ENCODE measurements around the gene PCDHA4. TPM values are rescaled to one million over a fixed set of nuclear protein-coding genes. Genes with fewer than 3 reads are reported as not detected.

Gene PCDHA4
- polyA plus RNA-seq, 1 of the 3 experiments (the other 2 are of a cell fraction) = 1.2 TPM

DNA sequence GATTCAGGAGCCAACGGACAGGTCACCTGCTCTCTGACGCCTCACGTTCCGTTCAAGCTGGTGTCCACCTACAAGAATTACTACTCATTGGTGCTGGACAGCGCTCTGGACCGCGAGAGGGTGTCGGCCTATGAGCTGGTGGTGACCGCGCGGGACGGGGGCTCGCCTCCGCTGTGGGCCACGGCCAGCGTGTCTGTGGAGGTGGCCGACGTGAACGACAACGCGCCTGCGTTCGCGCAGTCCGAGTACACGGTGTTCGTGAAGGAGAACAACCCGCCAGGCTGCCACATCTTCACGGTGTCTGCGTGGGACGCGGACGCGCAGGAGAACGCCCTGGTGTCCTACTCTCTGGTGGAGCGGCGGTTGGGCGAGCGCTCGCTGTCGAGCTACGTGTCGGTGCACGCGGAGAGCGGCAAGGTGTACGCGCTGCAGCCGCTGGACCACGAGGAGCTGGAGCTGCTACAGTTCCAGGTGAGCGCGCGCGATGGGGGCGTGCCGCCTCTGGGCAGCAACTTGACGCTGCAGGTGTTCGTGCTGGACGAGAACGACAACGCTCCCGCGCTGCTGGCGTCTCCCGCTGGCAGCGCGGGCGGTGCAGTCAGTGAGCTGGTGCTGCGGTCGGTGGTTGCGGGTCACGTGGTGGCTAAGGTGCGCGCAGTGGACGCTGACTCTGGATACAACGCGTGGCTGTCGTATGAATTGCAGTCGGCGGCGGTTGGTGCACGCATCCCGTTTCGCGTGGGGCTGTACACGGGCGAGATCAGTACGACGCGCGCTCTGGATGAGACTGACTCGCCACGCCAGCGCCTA lies 50.5 kb downstream of the PCDHA4 start:
- H3K27me3 ChIP-seq (ENCODE audit: insufficient read depth) = no peaks in the 10 kb centered on the region
- no peaks in the 10 kb centered on the region for H3K4me1 ChIP-seq (ENCODE audit: control insufficient read depth in 1 of 2, insufficient read depth in 2 of 2, low read depth in 1 of 2, low read length in 1 of 2)
- 94% methylated on average over 29 of the region's 94 CpGs for WGBS (ENCODE audit: low lambda C conversion rate)
- no peak for TF ChIP-seq FOXM1 (IDR thresholded peaks at IDR 0.05; ENCODE audit: low read depth)
- TF ChIP-seq RXRA (IDR thresholded peaks at IDR 0.05; ENCODE audit: borderline replicate concordance, low read depth) = no peak
- TF ChIP-seq, protein P1, sequence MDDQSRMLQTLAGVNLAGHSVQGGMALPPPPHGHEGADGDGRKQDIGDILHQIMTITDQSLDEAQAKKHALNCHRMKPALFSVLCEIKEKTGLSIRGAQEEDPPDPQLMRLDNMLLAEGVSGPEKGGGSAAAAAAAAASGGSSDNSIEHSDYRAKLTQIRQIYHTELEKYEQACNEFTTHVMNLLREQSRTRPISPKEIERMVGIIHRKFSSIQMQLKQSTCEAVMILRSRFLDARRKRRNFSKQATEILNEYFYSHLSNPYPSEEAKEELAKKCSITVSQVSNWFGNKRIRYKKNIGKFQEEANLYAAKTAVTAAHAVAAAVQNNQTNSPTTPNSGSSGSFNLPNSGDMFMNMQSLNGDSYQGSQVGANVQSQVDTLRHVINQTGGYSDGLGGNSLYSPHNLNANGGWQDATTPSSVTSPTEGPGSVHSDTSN (IDR thresholded peaks at IDR 0.05) = no peak
- TF ChIP-seq, protein P2, sequence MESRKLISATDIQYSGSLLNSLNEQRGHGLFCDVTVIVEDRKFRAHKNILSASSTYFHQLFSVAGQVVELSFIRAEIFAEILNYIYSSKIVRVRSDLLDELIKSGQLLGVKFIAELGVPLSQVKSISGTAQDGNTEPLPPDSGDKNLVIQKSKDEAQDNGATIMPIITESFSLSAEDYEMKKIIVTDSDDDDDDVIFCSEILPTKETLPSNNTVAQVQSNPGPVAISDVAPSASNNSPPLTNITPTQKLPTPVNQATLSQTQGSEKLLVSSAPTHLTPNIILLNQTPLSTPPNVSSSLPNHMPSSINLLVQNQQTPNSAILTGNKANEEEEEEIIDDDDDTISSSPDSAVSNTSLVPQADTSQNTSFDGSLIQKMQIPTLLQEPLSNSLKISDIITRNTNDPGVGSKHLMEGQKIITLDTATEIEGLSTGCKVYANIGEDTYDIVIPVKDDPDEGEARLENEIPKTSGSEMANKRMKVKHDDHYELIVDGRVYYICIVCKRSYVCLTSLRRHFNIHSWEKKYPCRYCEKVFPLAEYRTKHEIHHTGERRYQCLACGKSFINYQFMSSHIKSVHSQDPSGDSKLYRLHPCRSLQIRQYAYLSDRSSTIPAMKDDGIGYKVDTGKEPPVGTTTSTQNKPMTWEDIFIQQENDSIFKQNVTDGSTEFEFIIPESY (IDR thresholded peaks at IDR 0.05; ENCODE audit: borderline replicate concordance, low read depth) = no peak
- H3K4me2 ChIP-seq = no peak overlapping the region
- no peak for DNase-seq
- no peaks in the 10 kb centered on the region for H3K9me3 ChIP-seq
- H3K4me3 ChIP-seq (ENCODE audit: low read depth in 2 of 2, low read length in 1 of 2) = no peak overlapping the region
- no peak overlapping the region for H3K9ac ChIP-seq
- no peaks in the 10 kb centered on the region for H3K36me3 ChIP-seq (replicated peaks in 1 of 2; ENCODE audit: control insufficient read depth in 1 of 2, insufficient read depth in 2 of 2, low read length in 1 of 2)
- H3K27ac ChIP-seq (ENCODE audit: low read depth in 2 of 2, low read length in 1 of 2) = no peak overlapping the region
- ChIA-PET CTCF (interaction anchor here (2.4 to 9.2 kb wide), 2 partner anchors 16 to 183 kb away, joined by 10 to 132 read pairs; partner anchors contain the start of gene PCDHA8), POLR2A (no interaction called here)
- no peaks in the 10 kb centered on the region for H4K20me1 ChIP-seq (ENCODE audit: insufficient read depth)
- no peaks in the 10 kb centered on the region for H3K79me2 ChIP-seq (ENCODE audit: insufficient read depth)
- no peaks in the 10 kb centered on the region for H3F3A ChIP-seq (replicated peaks; ENCODE audit: insufficient read depth)
- no peak overlapping the region for H2AFZ ChIP-seq (ENCODE audit: low read depth)
- no peaks in the 10 kb centered on the region for H3K9me2 ChIP-seq

DNA sequence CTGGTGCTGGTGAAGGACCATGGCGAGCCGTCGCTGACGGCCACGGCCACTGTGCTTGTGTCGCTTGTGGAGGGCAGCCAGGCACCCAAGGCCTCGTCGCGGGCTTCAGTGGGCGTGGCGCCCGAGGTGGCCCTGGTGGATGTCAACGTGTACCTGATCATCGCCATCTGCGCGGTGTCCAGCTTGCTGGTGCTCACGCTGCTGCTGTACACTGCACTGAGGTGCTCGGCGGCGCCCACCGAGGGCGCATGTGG lies 51.0 kb downstream of the PCDHA4 start:
- Histone ChIP-seq H3K9me3 (no peaks in the 10 kb centered on the region), H3K4me3 (ENCODE audit: low read depth in 2 of 2, low read length in 1 of 2) (no peak overlapping the region), H3K36me3 (replicated peaks in 1 of 2; ENCODE audit: control insufficient read depth in 1 of 2, insufficient read depth in 2 of 2, low read length in 1 of 2) (no peaks in the 10 kb centered on the region), H3K4me2 (no peak overlapping the region), H3K79me2 (ENCODE audit: insufficient read depth) (no peaks in the 10 kb centered on the region), H3K27ac (ENCODE audit: low read depth in 2 of 2, low read length in 1 of 2) (no peak overlapping the region), H3K9me2 (no peaks in the 10 kb centered on the region), H2AFZ (ENCODE audit: low read depth) (no peak overlapping the region), H3F3A (replicated peaks; ENCODE audit: insufficient read depth) (no peaks in the 10 kb centered on the region), H4K20me1 (ENCODE audit: insufficient read depth) (no peaks in the 10 kb centered on the region), H3K4me1 (ENCODE audit: control insufficient read depth in 1 of 2, insufficient read depth in 2 of 2, low read depth in 1 of 2, low read length in 1 of 2) (no peaks in the 10 kb centered on the region), H3K9ac (no peak overlapping the region), H3K27me3 (ENCODE audit: insufficient read depth) (no peaks in the 10 kb centered on the region)
- DNase-seq = no peak
- WGBS (ENCODE audit: low lambda C conversion rate) = 80% methylated on average over 2 of the region's 22 CpGs
- ChIA-PET POLR2A (no interaction called here), CTCF (interaction anchor here (9.2 kb wide), 1 partner anchor 17 kb away, joined by 132 read pairs; the partner anchor contains the start of gene PCDHA8)
- TF ChIP-seq TAF1 (IDR thresholded peaks at IDR 0.05; ENCODE audit: borderline replicate concordance, low read depth, low read length) = no peak
- no peak for TF ChIP-seq EP300 (IDR thresholded peaks at IDR 0.05; ENCODE audit: borderline replicate concordance in 1 of 2, low read depth in 1 of 2, low read length in 1 of 2)
- no peak for TF ChIP-seq RCOR1 (IDR thresholded peaks at IDR 0.05; ENCODE audit: low read length)
- no peak for TF ChIP-seq FOSL2 (IDR thresholded peaks at IDR 0.05; ENCODE audit: borderline replicate concordance, low read depth)
- no peak for TF ChIP-seq EZH2phosphoT487 (IDR thresholded peaks at IDR 0.05; ENCODE audit: borderline replicate concordance, low read depth)
- no peak for TF ChIP-seq GABPA (IDR thresholded peaks at IDR 0.05; ENCODE audit: low read depth)
- no peak for TF ChIP-seq ELF1 (IDR thresholded peaks at IDR 0.05)
- TF ChIP-seq, protein P3, sequence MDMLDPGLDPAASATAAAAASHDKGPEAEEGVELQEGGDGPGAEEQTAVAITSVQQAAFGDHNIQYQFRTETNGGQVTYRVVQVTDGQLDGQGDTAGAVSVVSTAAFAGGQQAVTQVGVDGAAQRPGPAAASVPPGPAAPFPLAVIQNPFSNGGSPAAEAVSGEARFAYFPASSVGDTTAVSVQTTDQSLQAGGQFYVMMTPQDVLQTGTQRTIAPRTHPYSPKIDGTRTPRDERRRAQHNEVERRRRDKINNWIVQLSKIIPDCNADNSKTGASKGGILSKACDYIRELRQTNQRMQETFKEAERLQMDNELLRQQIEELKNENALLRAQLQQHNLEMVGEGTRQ (IDR thresholded peaks at IDR 0.05; ENCODE audit: borderline replicate concordance, low read depth, low read length) = no peak
- TF ChIP-seq RFX5 (IDR thresholded peaks at IDR 0.05; ENCODE audit: low read length) = no peak
- TF ChIP-seq FOXM1 (IDR thresholded peaks at IDR 0.05; ENCODE audit: low read depth) = no peak
- TF ChIP-seq POLR2AphosphoS5 (IDR thresholded peaks at IDR 0.05; ENCODE audit: low read depth, low read length) = no peak
- no peak for TF ChIP-seq SMC3 (IDR thresholded peaks at IDR 0.05; ENCODE audit: low read depth, low read length)
- TF ChIP-seq TEAD4 (IDR thresholded peaks at IDR 0.05; ENCODE audit: borderline replicate concordance, insufficient read depth) = no peak
- TF ChIP-seq, protein P4, sequence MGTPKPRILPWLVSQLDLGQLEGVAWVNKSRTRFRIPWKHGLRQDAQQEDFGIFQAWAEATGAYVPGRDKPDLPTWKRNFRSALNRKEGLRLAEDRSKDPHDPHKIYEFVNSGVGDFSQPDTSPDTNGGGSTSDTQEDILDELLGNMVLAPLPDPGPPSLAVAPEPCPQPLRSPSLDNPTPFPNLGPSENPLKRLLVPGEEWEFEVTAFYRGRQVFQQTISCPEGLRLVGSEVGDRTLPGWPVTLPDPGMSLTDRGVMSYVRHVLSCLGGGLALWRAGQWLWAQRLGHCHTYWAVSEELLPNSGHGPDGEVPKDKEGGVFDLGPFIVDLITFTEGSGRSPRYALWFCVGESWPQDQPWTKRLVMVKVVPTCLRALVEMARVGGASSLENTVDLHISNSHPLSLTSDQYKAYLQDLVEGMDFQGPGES (IDR thresholded peaks at IDR 0.05; ENCODE audit: low read depth, low read length) = no peak
- no peak for TF ChIP-seq SIN3A (IDR thresholded peaks at IDR 0.05; ENCODE audit: borderline replicate concordance, low read depth, low read length)
- TF ChIP-seq, protein P5, sequence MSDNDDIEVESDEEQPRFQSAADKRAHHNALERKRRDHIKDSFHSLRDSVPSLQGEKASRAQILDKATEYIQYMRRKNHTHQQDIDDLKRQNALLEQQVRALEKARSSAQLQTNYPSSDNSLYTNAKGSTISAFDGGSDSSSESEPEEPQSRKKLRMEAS (IDR thresholded peaks at IDR 0.05; ENCODE audit: low read depth) = no peak
- no peak for TF ChIP-seq RAD21 (IDR thresholded peaks at IDR 0.05; ENCODE audit: low read length)
- no peak for TF ChIP-seq MEF2A (IDR thresholded peaks at IDR 0.05; ENCODE audit: borderline replicate concordance, low read depth)
- TF ChIP-seq MXI1 (IDR thresholded peaks at IDR 0.05; ENCODE audit: low read depth, low read length) = no peak

All from SK-N-SH (cell line).